HG03045 (cell line): ENCODE data around the gene SRGAP2B.
A peak's percentile ranks its signal among the peaks of the same experiment; 100 is the strongest.
"Not testable (repeated sequence)": the region's sequence is repeated elsewhere in the genome, so short reads cannot be mapped to it uniquely, and the experiment has no call there.

Experiments
- ATAC-seq: cut with Tn5 transposase; IDR thresholded peaks from one replicate; pipeline ENCODE4 v1.9.1; 2021; ENCODE audit warnings: mild to moderate bottlenecking, moderate library complexity; ENCODE audit not compliant: unreplicated experiment

Gene SRGAP2B

DNA sequence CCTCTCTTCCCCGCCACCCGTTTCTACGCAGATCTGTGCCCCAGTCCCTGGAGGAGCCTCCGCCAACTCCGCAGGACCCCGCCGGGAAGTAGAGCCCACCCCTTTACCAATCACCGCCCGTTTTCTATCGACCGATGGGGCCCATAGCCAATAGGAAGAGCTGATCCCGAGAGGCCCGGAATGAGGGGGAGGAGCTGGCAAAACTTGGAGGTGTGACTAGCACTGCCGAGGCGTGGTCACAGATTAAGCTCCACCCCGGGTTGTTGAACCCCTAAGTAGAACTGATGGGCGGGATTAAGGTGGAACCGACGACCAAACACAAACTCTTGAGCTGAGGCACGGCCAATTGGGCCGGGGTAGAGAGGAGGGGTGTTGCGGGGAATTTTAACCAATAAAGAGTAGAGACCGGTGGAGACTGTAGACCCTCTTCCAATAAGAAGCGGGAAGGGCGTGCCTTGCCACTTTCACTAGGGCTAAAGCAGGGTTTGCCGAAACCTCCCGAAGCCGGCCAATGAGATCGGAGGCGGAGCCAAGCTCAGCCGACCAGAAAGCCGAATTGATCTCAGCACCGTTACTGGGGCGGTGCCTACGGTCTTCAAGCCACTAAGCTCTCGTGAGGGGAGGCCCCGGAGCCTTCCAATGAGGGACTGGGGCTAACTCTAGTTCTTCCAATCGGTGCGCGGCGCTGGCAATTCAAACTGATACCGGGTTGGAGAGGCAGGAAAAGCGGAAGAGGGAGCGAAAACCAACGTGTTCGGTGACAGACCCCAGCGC is at the start of gene SRGAP2B, which contains the start of gene FAM72D:
Gene SRGAP2B (minus strand): TSS at position 45 of the 774 bp plus-strand sequence. CDS start 2,427 bp downstream, outside the sequence.
Gene FAM72D (plus strand): TSS at position 691 of the 774 bp plus-strand sequence. CDS start 874 bp downstream, outside the sequence.
- ATAC-seq = peak; percentile 89

DNA sequence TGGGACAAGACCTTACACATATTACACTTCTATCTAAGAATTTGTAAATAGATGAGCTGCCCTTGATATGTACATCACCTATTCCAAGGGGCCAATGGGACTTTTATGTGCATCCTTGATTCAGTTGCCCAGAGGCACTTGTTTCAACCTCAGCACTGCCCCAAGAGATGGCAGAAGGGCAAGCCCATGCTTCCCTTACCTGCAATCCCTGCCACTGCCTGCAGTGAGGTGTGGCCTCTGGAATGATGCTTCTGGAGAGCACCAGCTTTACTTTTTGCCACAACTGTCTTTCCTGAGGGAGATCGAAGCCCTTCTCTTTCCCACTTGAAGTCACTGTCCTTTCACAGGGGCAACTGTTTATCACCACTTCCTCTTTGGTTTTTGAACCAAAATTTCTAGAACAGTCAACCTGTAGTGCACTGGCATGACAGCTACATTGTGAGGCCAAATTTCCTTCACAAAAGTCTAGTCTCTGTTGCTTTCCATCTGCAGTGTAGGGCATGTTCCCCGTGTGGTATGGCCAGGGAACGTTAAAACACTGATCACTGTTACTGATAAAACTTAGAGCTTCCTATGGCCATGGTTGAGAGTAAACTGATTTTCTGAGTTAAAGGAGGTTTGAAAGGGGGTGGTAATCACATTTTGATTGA is 49.3 kb upstream of the SRGAP2B start:
- ATAC-seq = not testable (repeated sequence)

DNA sequence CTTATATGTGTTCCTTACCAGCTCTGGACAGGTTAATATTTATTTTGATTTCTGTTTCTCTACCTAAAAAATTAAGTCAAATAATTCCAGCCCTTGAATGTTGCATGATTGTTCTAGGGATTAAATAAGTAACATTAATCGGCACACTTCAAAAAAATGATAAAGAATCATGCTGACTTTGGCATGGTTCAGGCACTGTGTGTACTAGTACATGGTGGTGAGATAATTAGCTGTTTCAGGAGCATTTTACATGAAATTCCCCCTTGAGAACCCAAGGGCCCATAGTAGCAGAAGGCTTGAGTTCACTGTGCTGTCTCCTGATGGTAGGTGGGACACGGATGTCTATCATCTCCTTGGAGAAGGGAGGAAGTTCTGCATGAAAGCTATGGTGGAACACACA is 45.4 kb upstream of the SRGAP2B start:
- ATAC-seq = not testable (repeated sequence)

DNA sequence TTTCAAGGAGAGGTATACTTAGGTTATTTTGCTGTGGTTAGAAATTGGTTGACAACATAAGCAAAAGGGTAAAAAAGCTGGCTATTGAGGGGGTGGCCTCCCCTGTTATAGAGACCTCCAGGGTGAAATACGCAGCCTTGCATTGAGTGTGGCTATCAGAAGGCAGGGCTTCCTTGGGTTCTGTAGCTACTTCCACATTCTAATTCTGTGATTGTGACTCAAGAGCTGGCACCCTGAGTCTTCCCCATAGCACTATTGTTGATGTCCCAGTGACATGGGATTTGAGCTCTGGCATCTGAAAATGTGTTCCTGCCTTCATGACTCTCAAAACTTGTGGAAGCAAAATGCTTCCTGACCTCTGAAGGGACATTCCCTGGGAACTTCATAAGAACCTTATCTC is 39.3 kb upstream of the SRGAP2B start:
- ATAC-seq = not testable (repeated sequence)

DNA sequence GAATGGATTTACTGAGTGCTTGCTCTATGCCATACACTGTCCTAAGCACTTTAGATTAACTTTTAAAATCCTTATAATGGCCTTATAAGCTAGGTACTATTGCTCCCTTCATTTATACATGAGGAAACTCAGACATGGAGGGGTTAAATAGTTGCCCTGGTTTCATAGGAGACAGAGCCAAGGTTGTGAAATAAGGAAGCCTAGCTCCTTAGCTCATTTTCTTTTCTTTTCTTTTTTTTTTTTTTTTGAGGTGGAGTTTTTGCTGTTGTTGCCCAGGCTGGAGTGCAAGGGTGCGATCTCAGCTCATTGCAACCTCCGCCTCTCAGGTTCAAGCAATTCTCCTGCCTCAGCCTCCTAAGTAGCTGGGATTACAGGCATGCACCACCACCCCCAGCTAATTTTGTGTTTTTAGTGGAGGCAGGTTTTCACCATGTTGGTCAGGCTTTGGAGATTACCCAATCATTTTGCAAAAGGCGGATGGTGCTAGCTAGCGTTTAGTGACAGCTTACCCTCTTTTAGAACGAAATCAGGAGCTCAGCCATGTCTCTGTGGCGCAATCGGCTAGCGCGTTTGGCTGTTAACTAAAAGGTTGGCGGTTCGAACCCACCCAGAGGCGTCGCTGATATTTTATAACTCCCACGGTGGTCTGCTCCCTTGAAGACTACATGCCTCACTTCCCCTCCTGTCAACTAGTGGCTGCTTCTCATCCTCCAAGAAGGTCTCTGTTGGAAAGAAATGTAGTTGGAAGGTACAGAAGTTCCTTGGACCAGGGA is 33.8 kb upstream of the SRGAP2B start:
- not testable (repeated sequence) for ATAC-seq

DNA sequence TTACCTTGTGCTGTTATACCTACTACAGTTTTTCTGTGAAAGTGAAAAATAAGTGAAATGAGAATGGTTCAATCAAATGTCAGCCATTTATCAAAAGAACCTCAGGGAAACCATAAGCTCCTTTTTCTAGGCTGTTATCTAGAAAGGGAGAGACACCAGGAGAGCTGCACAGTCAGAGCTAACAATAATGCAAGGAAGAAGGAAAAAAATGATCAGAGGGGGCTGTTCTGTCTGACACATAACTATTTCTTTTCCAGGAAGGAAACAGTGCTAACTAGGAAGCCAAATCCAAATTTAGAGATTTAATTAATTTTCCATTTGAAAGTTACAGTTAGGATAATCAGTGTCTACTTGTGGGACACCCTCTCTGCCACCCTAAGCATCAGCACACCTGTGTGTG is 32.0 kb upstream of the SRGAP2B start:
- not testable (repeated sequence) for ATAC-seq

DNA sequence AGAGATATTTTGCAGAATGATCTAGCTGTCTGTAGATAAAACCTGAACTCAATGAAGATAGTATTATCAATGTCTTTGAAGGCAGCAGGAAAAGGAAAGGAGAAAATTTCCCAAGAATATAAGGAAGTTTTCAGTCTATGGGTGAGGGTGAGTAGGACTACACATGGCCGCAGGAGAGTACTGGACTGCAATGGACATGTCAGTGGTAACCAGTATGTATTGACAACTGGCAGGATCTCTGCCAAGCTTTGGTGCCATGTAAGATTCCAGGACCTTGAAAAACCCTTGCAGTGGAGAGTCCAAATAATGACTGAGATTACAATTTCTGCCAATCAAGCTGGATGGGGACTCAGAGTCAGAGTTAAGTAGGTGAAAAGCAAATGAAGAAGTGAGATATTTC is 30.0 kb upstream of the SRGAP2B start:
- not testable (repeated sequence) for ATAC-seq

DNA sequence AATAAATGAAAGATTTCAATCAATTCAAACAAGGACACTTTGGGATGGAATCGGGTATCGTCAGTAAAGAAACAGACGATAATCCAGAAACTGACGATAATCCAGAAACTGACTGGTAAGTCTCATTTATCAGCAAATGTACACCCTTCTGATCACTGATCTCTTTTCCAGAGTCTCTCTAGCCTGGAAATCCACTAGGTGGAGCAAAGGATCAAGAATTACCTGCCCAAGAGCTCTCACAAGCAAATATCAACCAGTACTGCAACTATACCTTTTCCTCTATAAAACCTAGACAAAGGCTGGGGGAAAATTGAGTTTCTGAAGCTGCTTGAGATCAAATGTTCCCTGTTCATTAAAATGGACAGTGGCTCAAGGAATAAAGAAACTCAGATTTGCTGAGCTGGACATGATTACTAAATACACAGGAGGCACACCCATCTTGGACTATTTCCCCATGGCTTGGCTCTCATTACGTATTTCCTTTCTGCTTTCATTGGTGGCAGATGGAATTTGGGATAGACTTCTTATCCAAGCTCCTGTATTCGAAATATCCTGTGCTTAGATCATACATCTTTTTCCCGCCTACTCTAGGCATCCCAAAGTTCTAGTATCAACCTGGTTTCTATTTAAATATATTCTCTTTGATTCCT is 29.0 kb upstream of the SRGAP2B start:
- ATAC-seq = not testable (repeated sequence)

GRCh38 chr1:145123062-145123395 is 27.9 kb upstream of the SRGAP2B start:
- not testable (repeated sequence) for ATAC-seq

DNA sequence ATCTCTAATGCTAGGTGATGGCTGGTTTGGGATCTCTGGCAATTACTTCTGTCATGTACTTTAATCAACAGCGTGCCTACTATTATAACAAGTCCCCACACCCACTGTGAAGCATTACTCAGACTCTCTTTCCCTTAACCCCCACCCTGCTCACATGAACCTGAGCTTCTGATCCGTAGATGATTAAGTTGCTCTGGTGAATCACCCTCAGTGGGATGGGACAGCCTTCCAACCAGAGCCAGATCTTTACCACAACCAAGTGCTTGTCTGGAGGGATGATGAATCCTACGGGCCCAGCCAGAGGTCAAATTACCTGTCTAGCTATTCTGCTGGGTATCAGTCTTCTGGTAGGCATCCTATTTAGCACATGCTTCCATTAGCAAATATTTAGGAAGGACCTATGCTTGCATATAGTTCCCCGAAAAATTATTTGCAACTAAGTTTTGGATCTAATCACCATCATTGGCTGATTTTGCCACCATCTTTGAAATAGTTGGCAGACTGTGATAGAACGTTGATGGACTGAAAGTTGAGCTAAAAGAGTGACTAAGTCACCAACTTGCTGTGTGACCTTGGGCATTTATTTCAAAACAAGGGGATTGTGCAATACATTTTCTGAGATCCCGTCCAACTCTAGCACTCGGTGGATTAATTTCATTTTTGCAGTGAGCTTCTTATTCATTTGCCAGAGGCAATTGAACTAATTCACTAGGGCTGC is 27.4 kb upstream of the SRGAP2B start:
- not testable (repeated sequence) for ATAC-seq

DNA sequence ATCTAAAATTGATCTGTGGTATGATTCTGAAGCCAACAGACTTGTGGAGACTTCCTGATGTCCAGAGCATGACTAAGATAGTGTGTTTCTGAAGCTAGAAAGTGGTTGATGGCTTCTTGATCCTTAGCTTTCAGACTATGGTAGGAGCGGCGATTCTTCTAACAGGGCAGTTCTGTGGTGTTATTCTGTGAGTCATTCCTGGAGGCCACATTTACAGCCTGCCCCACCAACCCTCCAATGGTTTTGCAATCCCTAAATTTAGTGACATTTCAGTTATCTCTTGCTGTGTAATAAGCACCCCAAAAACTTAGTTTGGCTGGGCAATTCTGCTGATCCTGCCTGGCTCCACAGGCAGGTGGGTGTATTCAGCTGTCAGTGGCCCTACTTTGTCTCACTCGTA is 24.7 kb upstream of the SRGAP2B start:
- not testable (repeated sequence) for ATAC-seq

GRCh38 chr1:145115587-145116493 is 20.7 kb upstream of the SRGAP2B start:
- not testable (repeated sequence) for ATAC-seq

DNA sequence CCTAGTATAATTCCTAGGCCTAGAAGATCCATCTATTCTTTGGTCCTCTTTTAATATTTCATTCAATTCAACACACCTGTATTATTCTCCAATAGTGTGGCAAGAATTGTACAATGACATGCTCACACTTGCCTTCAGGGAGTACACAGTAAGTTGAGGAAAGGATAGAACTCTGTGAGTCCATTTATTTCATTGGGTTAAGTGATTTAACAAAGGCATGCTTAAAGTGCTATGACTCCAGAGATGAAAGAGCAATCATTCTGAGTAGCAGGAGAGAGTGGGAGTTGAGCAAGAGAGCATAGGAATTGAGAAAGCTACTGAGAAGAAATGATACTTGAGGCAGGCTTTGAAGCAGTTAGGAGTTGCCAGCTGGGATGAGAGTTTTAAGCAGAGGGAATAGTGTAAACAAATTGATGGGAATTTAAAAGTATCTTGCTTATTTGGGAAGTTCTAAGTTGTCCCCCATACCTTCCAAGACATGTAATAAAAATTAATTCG is 19.5 kb upstream of the SRGAP2B start:
- ATAC-seq = not testable (repeated sequence)

DNA sequence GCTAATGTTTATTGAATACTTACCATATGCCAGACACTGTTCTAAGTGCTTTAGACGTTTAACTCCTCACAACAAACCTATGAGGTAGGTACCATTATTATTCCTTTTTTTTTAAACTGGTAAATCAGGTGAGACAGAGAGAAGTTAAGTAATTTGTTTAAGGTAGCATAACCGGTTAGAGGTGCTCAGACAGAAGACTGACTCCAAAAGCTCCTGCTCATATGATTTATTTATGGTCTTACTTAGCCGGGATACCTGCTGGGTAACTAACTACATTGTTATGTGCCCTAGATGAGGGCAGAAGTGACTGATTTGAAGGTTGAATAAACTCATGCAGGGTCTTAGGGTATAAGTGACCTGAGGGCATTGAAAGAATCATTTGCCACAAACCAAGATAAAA is 17.6 kb upstream of the SRGAP2B start:
- not testable (repeated sequence) for ATAC-seq

GRCh38 chr1:145111674-145112073 is 16.5 kb upstream of the SRGAP2B start:
- ATAC-seq = not testable (repeated sequence)

DNA sequence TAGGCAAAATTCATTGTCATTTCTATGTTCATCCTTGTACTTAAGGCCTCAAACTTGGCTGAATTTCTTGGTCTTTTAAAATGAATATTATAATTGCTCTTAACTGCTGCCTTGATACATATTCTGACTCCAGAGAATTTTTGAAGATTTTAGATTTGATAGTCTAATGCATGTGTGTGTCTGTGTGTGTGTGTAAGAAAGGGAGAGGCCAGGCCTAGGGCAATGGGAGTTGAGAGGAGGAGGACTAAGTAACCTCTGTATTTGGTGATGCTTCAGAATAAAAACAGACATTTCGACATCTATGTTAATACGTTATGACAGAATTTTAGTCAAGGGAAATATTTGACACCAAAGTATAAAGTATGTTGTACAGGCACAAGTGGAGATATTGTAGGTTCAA is 8.2 kb upstream of the SRGAP2B start:
- ATAC-seq = not testable (repeated sequence)

DNA sequence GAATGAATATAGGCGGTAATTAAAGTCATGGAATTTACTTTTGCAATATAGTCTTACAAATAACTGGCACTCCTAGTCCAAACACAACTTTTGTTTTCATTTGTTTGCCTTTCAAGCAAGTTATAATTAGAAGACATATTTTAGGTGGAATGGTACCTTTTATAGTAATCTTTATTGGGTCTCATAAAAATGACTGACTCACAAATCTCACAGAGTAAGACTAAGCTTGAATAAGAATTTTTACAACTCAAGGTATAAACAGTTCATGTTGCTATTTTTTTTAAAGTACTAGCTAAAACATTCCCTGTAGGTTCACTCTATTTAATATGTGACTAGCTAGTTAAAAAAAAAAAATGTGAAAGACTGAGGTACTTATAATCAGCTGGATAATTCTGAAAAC is 6.6 kb upstream of the SRGAP2B start:
- ATAC-seq = not testable (repeated sequence)

GRCh38 chr1:145094655-145095211 is 395 bp downstream of the SRGAP2B start:
- ATAC-seq = peak; percentile 7
